ENCODE results near the gene PRDM11. TPM values are rescaled to one million over a fixed set of nuclear protein-coding genes. Genes with fewer than 3 reads are reported as not detected.
A peak's percentile ranks its signal among the peaks of the same experiment; 100 is the strongest.

PRDM11 gene
- total and polyA plus RNA-seq, 7 experiments from 2014 or later: 0.44 to 8.8 (median 5.7) TPM

GRCh38 chr11:45259592-45259991 is 113.2 kb downstream of the PRDM11 start:
- Histone ChIP-seq H3K4me3 (ENCODE audit: low read length) (no peak overlapping the region), H3K27me3 (ENCODE audit: control insufficient read depth in 2 of 2, insufficient read depth in 2 of 2, low read length in 2 of 2) (no peaks in the 10 kb centered on the region), H3K4me1 (ENCODE audit: control insufficient read depth in 2 of 2, insufficient read depth in 2 of 2, low read length in 2 of 2) (no peaks in the 10 kb centered on the region), H3K27ac (ENCODE audit: low read depth, low read length) (no peak overlapping the region), H3K9me3 (ENCODE audit: control insufficient read depth in 2 of 3, low read length in 3 of 3) (no peaks in the 10 kb centered on the region), H3K36me3 (ENCODE audit: control insufficient read depth in 2 of 3, insufficient read depth in 3 of 3, low read length in 3 of 3) (no peaks in the 10 kb centered on the region)
- Mint-ChIP-seq H3K4me1 (no peaks in the 10 kb centered on the region), H3K9me3 (no peaks in the 10 kb centered on the region), H3K36me3 (no peaks in the 10 kb centered on the region), H3K27me3 (peaks cover 14 to 46% (median 27%) of the 10 kb centered on the region in 5 donors), H3K27ac (peak overlapping the region in 1 of 9 donors; percentile 32), H3K4me3 (no peak overlapping the region)
- ATAC-seq: no peak
- intact Hi-C loops (cut with micrococcal nuclease): loop anchor here in 1 of 2 donors (10.0 kb wide), 1 partner anchor 75 kb away; no protein-coding TSS in a partner anchor
- no peak for DNase-seq
- POLR2A ChIA-PET: no interaction called here
- CTCF ChIA-PET: interaction anchor here (0.6 kb wide), 1 partner anchor 378 kb away, joined by 4 read pairs; no protein-coding TSS in a partner anchor

- DNase-seq (no peak), ATAC-seq (no peak)
- CTCF ChIA-PET: interaction anchor here (0.6 kb wide), 1 partner anchor 377 kb away, joined by 4 read pairs; no protein-coding TSS in a partner anchor
- no peaks in the 10 kb centered on the region for H3K9me3 Mint-ChIP-seq
- Histone ChIP-seq H3K27me3 (ENCODE audit: control insufficient read depth in 2 of 2, insufficient read depth in 2 of 2, low read length in 2 of 2) (no peaks in the 10 kb centered on the region), H3K27ac (ENCODE audit: low read depth, low read length) (no peak overlapping the region), H3K4me1 (ENCODE audit: control insufficient read depth in 2 of 2, insufficient read depth in 2 of 2, low read length in 2 of 2) (no peaks in the 10 kb centered on the region), H3K9me3 (ENCODE audit: control insufficient read depth in 2 of 3, low read length in 3 of 3) (no peaks in the 10 kb centered on the region), H3K36me3 (ENCODE audit: control insufficient read depth in 2 of 3, insufficient read depth in 3 of 3, low read length in 3 of 3) (no peaks in the 10 kb centered on the region), H3K4me3 (ENCODE audit: low read length) (no peak overlapping the region)
- H3K27me3 Mint-ChIP-seq: peaks cover 14 to 46% (median 32%) of the 10 kb centered on the region in 5 donors
- H3K27ac Mint-ChIP-seq: no peak overlapping the region
- no peak overlapping the region for H3K4me3 Mint-ChIP-seq
- H3K36me3 Mint-ChIP-seq: no peaks in the 10 kb centered on the region
- intact Hi-C loops (cut with micrococcal nuclease): no loop called here
- no peaks in the 10 kb centered on the region for H3K4me1 Mint-ChIP-seq
- POLR2A ChIA-PET: no interaction called here
Observed at GRCh38 chr11:45260071-45260470, 113.6 kb downstream of the PRDM11 start.

- H3K27ac ChIP-seq (ENCODE audit: low read depth, low read length): no peak overlapping the region
- POLR2A ChIA-PET: no interaction called here
- intact Hi-C loops (cut with micrococcal nuclease): no loop called here
- Mint-ChIP-seq H3K27ac (no peak overlapping the region), H3K4me1 (no peaks in the 10 kb centered on the region), H3K27me3 (peaks cover 19 to 53% (median 39%) of the 10 kb centered on the region in 5 donors), H3K4me3 (no peak overlapping the region), H3K9me3 (no peaks in the 10 kb centered on the region), H3K36me3 (no peaks in the 10 kb centered on the region)
- CTCF ChIA-PET: no interaction called here
- H3K27me3 ChIP-seq (ENCODE audit: control insufficient read depth in 2 of 2, insufficient read depth in 2 of 2, low read length in 2 of 2): peaks cover 0 to 5% of the 10 kb centered on the region in 2 donors
- H3K36me3 ChIP-seq (ENCODE audit: control insufficient read depth in 2 of 3, insufficient read depth in 3 of 3, low read length in 3 of 3): no peaks in the 10 kb centered on the region
- H3K9me3 ChIP-seq (ENCODE audit: control insufficient read depth in 2 of 3, low read length in 3 of 3): no peaks in the 10 kb centered on the region
- DNase-seq (no peak), ATAC-seq (no peak)
- no peak overlapping the region for H3K4me3 ChIP-seq (ENCODE audit: low read length)
- no peaks in the 10 kb centered on the region for H3K4me1 ChIP-seq (ENCODE audit: control insufficient read depth in 2 of 2, insufficient read depth in 2 of 2, low read length in 2 of 2)
Observed at GRCh38 chr11:45262900-45263299, 116.5 kb downstream of the PRDM11 start.

- H3K27me3 Mint-ChIP-seq: peaks cover 20 to 51% (median 40%) of the 10 kb centered on the region in 5 donors
- intact Hi-C loops (cut with micrococcal nuclease): no loop called here
- DNase-seq: no peak
- H3K4me1 Mint-ChIP-seq: no peaks in the 10 kb centered on the region
- Histone ChIP-seq H3K27me3 (ENCODE audit: control insufficient read depth in 2 of 2, insufficient read depth in 2 of 2, low read length in 2 of 2) (peaks cover 0 to 5% of the 10 kb centered on the region in 2 donors), H3K27ac (ENCODE audit: low read depth, low read length) (no peak overlapping the region), H3K4me3 (ENCODE audit: low read length) (no peak overlapping the region), H3K4me1 (ENCODE audit: control insufficient read depth in 2 of 2, insufficient read depth in 2 of 2, low read length in 2 of 2) (no peaks in the 10 kb centered on the region), H3K9me3 (ENCODE audit: control insufficient read depth in 2 of 3, low read length in 3 of 3) (no peaks in the 10 kb centered on the region), H3K36me3 (ENCODE audit: control insufficient read depth in 2 of 3, insufficient read depth in 3 of 3, low read length in 3 of 3) (no peaks in the 10 kb centered on the region)
- ChIA-PET POLR2A (no interaction called here), CTCF (no interaction called here)
- no peak for ATAC-seq
- H3K9me3 Mint-ChIP-seq: no peaks in the 10 kb centered on the region
- no peak overlapping the region for H3K27ac Mint-ChIP-seq
- H3K4me3 Mint-ChIP-seq: no peak overlapping the region
- H3K36me3 Mint-ChIP-seq: no peaks in the 10 kb centered on the region
Observed at GRCh38 chr11:45263773-45264172, 117.3 kb downstream of the PRDM11 start.

DNA sequence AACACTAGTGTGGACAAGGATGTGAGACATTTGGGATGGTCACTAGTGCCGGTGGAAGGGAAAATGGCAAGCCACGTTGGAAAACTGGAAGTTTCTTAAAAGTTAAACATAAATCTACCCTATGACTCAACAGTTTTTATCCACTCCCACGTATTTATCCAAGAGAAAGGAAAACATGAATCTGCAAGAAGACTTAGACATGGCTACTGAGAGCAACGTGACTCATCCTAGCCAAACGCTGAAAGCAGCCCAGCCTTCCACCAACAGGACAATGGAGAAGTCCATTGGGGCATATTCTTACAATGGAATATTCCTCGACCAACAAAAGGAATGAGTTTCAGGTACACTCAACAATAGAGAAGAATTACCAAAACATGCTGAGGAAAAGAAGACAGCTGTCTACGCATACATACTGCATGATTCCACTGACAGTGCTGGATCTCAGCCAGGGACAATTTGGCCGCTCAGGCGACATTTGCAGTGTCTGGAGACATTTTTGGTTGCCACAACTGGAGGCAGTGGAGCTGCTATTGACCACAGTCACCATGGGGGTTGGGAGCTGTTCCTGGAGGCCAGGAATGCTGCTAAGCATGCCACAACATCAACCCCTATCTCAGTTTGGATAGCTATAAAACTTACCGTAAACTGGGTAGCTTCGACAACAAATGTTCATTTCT is 118.5 kb downstream of the PRDM11 start:
- H3K36me3 ChIP-seq (ENCODE audit: control insufficient read depth in 2 of 3, insufficient read depth in 3 of 3, low read length in 3 of 3): no peaks in the 10 kb centered on the region
- no peak for ATAC-seq
- POLR2A ChIA-PET: no interaction called here

DNA sequence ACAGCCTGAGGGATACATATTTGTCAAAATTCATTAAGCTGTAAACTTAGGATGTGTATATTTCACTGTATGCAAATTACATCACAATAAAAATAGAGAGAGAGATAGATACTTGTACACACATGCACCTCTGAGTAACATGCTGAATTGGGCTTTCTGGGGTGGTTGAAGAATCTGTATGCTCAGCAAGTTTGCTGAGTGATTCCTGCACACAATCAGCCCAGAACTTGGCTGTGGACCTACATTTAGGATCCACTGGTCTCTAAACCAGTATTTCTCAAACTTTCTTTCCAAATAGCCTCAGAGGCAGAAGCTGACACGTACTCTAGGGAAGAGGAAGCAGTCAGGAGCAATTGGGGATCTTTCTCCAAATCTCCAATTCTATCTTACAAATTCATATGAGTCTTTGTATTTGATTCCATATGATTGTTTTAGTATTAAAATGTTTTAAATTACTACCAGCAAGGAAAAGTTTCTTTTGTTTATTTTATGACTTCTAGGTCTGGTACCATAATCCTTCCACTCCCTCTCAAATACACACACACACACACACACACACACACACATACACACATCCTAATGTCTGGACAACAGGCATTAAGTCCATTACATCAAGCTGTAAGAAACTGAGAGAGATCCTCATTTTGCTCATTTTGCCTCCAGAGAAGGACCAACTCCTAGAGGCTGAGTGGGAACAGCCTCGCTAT is 119.7 kb downstream of the PRDM11 start:
- Mint-ChIP-seq H3K9me3 (peaks cover 0 to under 1% (median 0%) of the 10 kb centered on the region in 11 donors), H3K36me3 (peaks cover 0 to under 1% (median 0%) of the 10 kb centered on the region in 5 donors), H3K4me1 (no peaks in the 10 kb centered on the region), H3K27me3 (peaks cover 22 to 51% (median 45%) of the 10 kb centered on the region in 5 donors), H3K27ac (no peak overlapping the region), H3K4me3 (no peak overlapping the region)
- DNase-seq (no peak), ATAC-seq (no peak)
- H3K36me3 ChIP-seq (ENCODE audit: control insufficient read depth in 2 of 3, insufficient read depth in 3 of 3, low read length in 3 of 3): no peaks in the 10 kb centered on the region
- H3K27ac ChIP-seq (ENCODE audit: low read depth, low read length): no peak overlapping the region
- H3K4me1 ChIP-seq (ENCODE audit: control insufficient read depth in 2 of 2, insufficient read depth in 2 of 2, low read length in 2 of 2): no peaks in the 10 kb centered on the region
- H3K4me3 ChIP-seq (ENCODE audit: low read length): no peak overlapping the region
- POLR2A ChIA-PET: no interaction called here
- CTCF ChIA-PET: no interaction called here
- intact Hi-C loops (cut with micrococcal nuclease): no loop called here
- no peaks in the 10 kb centered on the region for H3K9me3 ChIP-seq (ENCODE audit: control insufficient read depth in 2 of 3, low read length in 3 of 3)
- H3K27me3 ChIP-seq (ENCODE audit: control insufficient read depth in 2 of 2, insufficient read depth in 2 of 2, low read length in 2 of 2): peaks cover 0 to 5% of the 10 kb centered on the region in 2 donors

More for the DNA sequence above, 118.5 kb downstream of the PRDM11 start:
- DNase-seq: no peak
- Mint-ChIP-seq H3K9me3 (no peaks in the 10 kb centered on the region), H3K36me3 (no peaks in the 10 kb centered on the region), H3K4me3 (no peak overlapping the region), H3K27me3 (peaks cover 24 to 54% (median 52%) of the 10 kb centered on the region in 5 donors), H3K27ac (no peak overlapping the region), H3K4me1 (no peaks in the 10 kb centered on the region)
- H3K4me1 ChIP-seq (ENCODE audit: control insufficient read depth in 2 of 2, insufficient read depth in 2 of 2, low read length in 2 of 2): no peaks in the 10 kb centered on the region
- no peak overlapping the region for H3K27ac ChIP-seq (ENCODE audit: low read depth, low read length)
- CTCF ChIA-PET: no interaction called here
- no peaks in the 10 kb centered on the region for H3K9me3 ChIP-seq (ENCODE audit: control insufficient read depth in 2 of 3, low read length in 3 of 3)
- H3K27me3 ChIP-seq (ENCODE audit: control insufficient read depth in 2 of 2, insufficient read depth in 2 of 2, low read length in 2 of 2): peaks cover 0 to 5% of the 10 kb centered on the region in 2 donors
- intact Hi-C loops (cut with micrococcal nuclease): no loop called here
- H3K4me3 ChIP-seq (ENCODE audit: low read length): no peak overlapping the region
